Adipocyte (in vitro differentiated cells): Measurements from ENCODE around the gene NFIA.
A peak's percentile ranks its signal among the peaks of the same experiment; 100 is the strongest.

Experiments
- DNase-seq: peaks from one replicate; pipeline ENCODE4 v3.0.0-alpha.2; 2015; ENCODE audit warnings: low read depth
- H3K27me3 ChIP-seq: replicated peaks from 2 replicates; pipeline ENCODE4 v1.7.0; 2013; ENCODE audit warnings: mild to moderate bottlenecking, low read length, moderate library complexity; ENCODE audit not compliant: control insufficient read depth, insufficient read depth
- H3K36me3 ChIP-seq: 2 replicates; pipeline ENCODE4 v1.7.0; 2013; ENCODE audit warnings: low read length, mild to moderate bottlenecking, moderate library complexity; ENCODE audit not compliant: control insufficient read depth, insufficient read depth, severe bottlenecking
- H3K4me1 ChIP-seq: 2 replicates; pipeline ENCODE4 v1.7.0; 2013; ENCODE audit warnings: mild to moderate bottlenecking, low read length, moderate library complexity; ENCODE audit not compliant: control insufficient read depth, insufficient read depth
- H3K4me3 ChIP-seq: 2 replicates; pipeline ENCODE4 v1.7.0; 2013; ENCODE audit warnings: mild to moderate bottlenecking, low read length, moderate library complexity
- H3K9ac ChIP-seq: 2 replicates; pipeline ENCODE4 v1.7.0; 2013; ENCODE audit warnings: mild to moderate bottlenecking, low read length, moderate library complexity
- H3K9me3 ChIP-seq: 2 replicates; pipeline ENCODE4 v1.7.0; 2013; ENCODE audit warnings: mild to moderate bottlenecking, low read length, moderate library complexity; ENCODE audit not compliant: control insufficient read depth

The NFIA gene

DNA sequence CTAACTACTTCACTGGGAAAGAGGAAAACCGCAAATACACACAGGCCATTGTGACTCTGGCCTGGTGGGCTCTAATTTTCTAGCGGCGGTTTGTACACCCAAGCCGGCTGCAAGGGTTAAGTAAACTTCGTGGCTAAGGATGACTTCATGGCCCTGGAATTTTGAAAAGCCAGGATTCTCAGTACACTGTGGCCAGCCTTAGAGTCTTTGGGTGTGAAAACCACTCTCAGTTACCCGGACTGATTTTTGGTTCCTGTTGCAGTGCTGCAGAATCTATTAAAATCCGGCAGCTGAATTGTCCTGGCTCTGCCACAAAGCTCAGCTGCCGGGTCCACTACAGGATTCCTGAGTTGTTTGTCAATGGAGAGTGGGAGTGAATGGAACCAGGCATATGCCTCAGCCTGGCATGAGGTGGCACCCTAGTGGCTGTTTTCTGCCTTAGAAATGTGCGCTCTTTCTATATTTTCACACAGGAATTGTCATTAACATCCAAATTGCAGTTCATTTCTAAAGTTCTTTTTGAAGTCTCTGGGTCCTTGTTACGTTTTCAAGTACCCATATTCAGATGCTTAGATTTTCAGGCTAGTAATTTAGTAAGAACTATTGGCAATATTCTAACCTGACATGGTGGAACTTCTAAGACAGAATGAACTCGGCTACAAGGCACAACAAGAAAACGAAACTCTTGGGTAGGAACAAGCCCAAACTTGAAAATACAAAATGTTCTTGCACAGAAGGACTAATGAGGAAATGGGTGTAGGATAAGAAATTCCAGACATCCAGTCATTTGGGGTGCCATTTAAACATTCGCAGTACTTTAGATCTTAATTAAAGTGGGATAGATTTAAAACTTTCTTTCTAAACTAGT is 255.9 kb downstream of the NFIA start:
- Histone ChIP-seq H3K9ac (peak overlapping the region; percentile 76), H3K4me3 (peak overlapping the region; percentile 72), H3K9me3 (no peaks in the 10 kb centered on the region), H3K27me3 (no peaks in the 10 kb centered on the region), H3K36me3 (peaks cover 3% of the 10 kb centered on the region), H3K4me1 (peaks cover 37% of the 10 kb centered on the region)
- DNase-seq: peak; percentile 93

GRCh38 chr1:61338899-61339298 is 256.5 kb downstream of the NFIA start:
- H3K9ac ChIP-seq: peak overlapping the region; percentile 76
- no peaks in the 10 kb centered on the region for H3K36me3 ChIP-seq
- peaks cover 44% of the 10 kb centered on the region for H3K4me1 ChIP-seq
- peak overlapping the region; percentile 72 for H3K4me3 ChIP-seq
- no peaks in the 10 kb centered on the region for H3K27me3 ChIP-seq
- no peaks in the 10 kb centered on the region for H3K9me3 ChIP-seq
- no peak for DNase-seq

- H3K9me3 ChIP-seq: no peaks in the 10 kb centered on the region
- DNase-seq: no peak
- no peak overlapping the region for H3K9ac ChIP-seq
- H3K36me3 ChIP-seq: no peaks in the 10 kb centered on the region
- no peak overlapping the region for H3K4me3 ChIP-seq
- no peaks in the 10 kb centered on the region for H3K27me3 ChIP-seq
- peaks cover 47% of the 10 kb centered on the region for H3K4me1 ChIP-seq
Measured at GRCh38 chr1:61341426-61341825, 259.1 kb downstream of the NFIA start.

GRCh38 chr1:61343734-61344420 is 261.5 kb downstream of the NFIA start:
- no peak for DNase-seq
- H3K9ac ChIP-seq: no peak overlapping the region

GRCh38 chr1:61344696-61345095 is 262.3 kb downstream of the NFIA start:
- peaks cover 18% of the 10 kb centered on the region for H3K4me1 ChIP-seq
- no peak overlapping the region for H3K9ac ChIP-seq
- no peak overlapping the region for H3K4me3 ChIP-seq
- H3K9me3 ChIP-seq: no peaks in the 10 kb centered on the region
- peaks cover 12% of the 10 kb centered on the region for H3K36me3 ChIP-seq
- DNase-seq: no peak
- no peaks in the 10 kb centered on the region for H3K27me3 ChIP-seq

More at GRCh38 chr1:61343734-61344420, 261.5 kb downstream of the NFIA start:
- Histone ChIP-seq H3K9me3 (no peaks in the 10 kb centered on the region), H3K27me3 (no peaks in the 10 kb centered on the region), H3K4me3 (no peak overlapping the region), H3K36me3 (peaks cover 12% of the 10 kb centered on the region), H3K4me1 (peaks cover 26% of the 10 kb centered on the region)

DNA sequence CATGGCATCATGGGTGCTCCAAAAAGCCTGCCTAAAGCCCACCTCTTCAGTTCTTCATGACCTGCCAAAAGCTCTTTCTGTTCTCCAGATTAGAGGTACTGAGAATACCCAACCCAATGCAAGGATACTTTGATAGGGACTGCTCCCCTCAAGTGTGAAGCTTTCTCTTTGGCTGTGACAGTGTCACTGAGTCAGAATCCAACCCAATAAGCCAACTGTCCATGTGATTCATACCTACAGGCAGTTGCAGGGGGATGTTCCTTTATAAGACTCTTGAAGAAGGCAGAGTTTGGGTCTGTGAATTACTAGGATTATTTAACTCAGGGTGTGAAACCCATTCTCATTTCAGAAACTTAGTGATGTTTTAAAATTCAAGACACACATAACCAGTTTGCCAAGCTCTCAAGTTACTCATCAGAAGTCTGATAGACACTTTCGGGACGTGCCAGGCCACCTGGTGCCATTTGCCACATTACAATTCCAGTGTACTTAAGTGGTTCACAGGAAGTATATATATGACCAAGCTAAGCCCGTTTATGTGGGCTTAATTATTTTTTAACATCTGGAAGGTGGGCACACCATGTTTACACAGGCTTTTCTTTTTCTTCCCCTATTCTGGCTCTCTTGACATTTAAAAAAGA is 265.8 kb downstream of the NFIA start:
- no peak overlapping the region for H3K4me3 ChIP-seq
- no peak overlapping the region for H3K9ac ChIP-seq
- no peaks in the 10 kb centered on the region for H3K9me3 ChIP-seq
- peaks cover 18% of the 10 kb centered on the region for H3K4me1 ChIP-seq
- no peak for DNase-seq
- peaks cover 21% of the 10 kb centered on the region for H3K36me3 ChIP-seq
- no peaks in the 10 kb centered on the region for H3K27me3 ChIP-seq

DNA sequence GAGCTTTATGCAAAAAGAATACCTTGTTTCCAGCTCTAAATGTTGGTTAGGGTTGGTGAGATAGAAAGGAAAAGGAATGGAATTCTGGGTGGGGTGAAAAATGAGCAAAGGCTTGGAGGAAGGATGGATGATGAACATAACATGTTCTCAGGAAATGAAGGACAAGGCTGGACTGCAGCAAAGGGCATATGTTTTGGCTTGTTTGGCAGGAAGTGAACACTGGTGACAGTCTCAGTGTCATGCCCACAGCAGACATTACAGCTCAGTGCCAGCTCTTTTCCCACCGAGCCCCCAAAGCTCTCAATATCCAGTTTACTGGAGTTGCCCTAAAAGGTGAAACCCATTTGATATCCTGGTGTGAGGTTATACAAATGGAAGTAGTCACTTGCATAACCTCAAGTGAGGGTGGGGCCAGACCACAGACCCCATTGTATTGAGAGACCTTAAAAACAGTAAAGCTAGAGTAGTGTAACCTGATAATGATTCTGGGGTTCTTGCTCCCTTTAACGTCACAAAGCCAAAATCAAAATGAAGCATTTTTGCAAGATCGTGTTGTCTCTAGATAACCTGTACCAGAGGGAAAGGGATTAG is 270.6 kb downstream of the NFIA start:
- Histone ChIP-seq H3K4me1 (no peaks in the 10 kb centered on the region), H3K36me3 (peaks cover 40% of the 10 kb centered on the region), H3K9ac (no peak overlapping the region), H3K9me3 (no peaks in the 10 kb centered on the region), H3K27me3 (no peaks in the 10 kb centered on the region), H3K4me3 (no peak overlapping the region)
- no peak for DNase-seq

- H3K9ac ChIP-seq: no peak overlapping the region
- no peak for DNase-seq
- peaks cover 32% of the 10 kb centered on the region for H3K36me3 ChIP-seq
- H3K9me3 ChIP-seq: no peaks in the 10 kb centered on the region
- H3K4me1 ChIP-seq: no peaks in the 10 kb centered on the region
- no peaks in the 10 kb centered on the region for H3K27me3 ChIP-seq
- H3K4me3 ChIP-seq: no peak overlapping the region
Measured at GRCh38 chr1:61353797-61354406, 271.5 kb downstream of the NFIA start.

DNA sequence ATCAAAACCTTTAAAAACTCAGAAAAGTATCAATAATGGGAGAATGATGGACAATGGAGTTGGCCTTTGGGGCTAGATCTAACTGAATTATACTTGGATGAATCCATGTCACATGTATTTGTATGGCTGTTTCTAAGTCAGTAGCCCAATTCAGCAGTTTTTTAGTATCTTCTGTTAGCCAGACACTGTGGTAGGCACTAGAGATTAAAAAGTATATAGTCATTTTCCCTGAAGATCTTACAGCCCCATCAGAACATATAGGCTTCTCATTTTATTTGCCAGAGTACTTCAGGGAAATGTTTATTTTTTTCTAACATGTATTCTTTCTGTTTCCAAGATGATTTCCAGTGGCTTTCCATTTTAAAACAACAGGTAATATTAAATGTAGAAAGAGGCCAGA is 273.7 kb downstream of the NFIA start:
- H3K9me3 ChIP-seq: no peaks in the 10 kb centered on the region
- no peaks in the 10 kb centered on the region for H3K4me1 ChIP-seq
- H3K4me3 ChIP-seq: no peak overlapping the region
- no peaks in the 10 kb centered on the region for H3K27me3 ChIP-seq
- H3K9ac ChIP-seq: no peak overlapping the region
- no peak for DNase-seq
- peaks cover 49% of the 10 kb centered on the region for H3K36me3 ChIP-seq

DNA sequence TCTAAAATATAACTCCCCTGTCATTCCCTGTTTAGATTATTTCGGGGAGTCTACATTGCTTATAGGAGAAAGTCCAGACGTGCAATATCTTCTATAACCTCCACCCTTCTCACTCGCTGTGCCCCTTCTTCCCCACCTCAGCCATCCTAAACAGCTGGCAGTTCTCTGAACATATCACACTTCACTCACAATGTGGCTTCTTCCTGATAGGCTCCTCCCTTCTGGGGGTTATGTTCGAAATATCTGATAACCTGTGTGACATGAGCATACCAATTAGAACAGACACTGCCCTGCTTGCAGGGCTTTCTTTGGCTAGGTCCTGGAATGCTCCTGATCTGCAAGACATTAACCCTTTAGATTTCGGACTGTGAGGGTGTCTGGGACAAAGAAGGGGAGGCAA is 274.6 kb downstream of the NFIA start:
- DNase-seq: no peak
- no peaks in the 10 kb centered on the region for H3K4me1 ChIP-seq
- H3K36me3 ChIP-seq: peaks cover 51% of the 10 kb centered on the region
- H3K9me3 ChIP-seq: no peaks in the 10 kb centered on the region
- no peak overlapping the region for H3K4me3 ChIP-seq
- no peaks in the 10 kb centered on the region for H3K27me3 ChIP-seq
- no peak overlapping the region for H3K9ac ChIP-seq
